Stimulated activated CD8-positive, alpha-beta memory T cell treated with anti-CD3 and anti-CD28 coated beads, Interleukin-15, amount 100 ng/mL, for 48 hours (primary cell): ENCODE measurements around the gene NTN5.
"Not testable (repeated sequence)": the region's sequence is repeated elsewhere in the genome, so short reads cannot be mapped to it uniquely, and the experiment has no call there.

Experiments used
- DNase-seq, 2 donors: peaks; one replicate each; pipeline ENCODE4 v3.0.0-alpha.2; 2020; ENCODE audit warnings: low read depth in 2 of 2

NTN5 gene, protein sequence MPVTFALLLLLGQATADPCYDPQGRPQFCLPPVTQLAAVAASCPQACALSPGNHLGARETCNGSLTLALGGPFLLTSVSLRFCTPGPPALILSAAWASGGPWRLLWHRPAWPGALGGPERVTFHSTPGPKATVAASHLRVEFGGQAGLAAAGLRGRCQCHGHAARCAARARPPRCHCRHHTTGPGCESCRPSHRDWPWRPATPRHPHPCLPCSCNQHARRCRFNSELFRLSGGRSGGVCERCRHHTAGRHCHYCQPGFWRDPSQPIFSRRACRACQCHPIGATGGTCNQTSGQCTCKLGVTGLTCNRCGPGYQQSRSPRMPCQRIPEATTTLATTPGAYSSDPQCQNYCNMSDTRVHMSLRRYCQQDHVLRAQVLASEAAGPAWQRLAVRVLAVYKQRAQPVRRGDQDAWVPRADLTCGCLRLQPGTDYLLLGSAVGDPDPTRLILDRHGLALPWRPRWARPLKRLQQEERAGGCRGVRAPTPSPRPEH

DNA sequence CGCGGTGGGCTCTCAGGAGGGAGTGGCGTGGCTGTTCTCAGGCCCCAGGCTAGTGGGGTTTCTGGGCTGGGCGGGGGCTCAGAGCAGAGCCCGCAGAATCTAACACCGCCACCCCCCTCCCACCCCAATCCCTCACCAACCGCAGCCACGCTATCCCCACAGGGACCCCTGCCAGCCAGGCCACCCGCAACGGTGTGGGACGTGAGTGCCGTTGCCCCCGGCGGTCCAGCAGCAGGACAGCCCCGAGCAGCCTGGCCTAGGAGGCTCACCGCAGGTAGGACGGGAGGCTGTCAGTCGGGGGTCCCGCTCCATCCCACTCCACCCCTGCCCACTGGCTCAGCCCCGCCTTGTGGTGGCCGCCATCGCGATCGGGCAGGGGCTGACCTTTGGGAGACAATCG, at the start of gene NTN5:
Gene NTN5 (minus strand): TSS at position 24 of the 400 bp plus-strand sequence. CDS start 2,031 bp downstream, outside the sequence.
- no peak for DNase-seq

DNA sequence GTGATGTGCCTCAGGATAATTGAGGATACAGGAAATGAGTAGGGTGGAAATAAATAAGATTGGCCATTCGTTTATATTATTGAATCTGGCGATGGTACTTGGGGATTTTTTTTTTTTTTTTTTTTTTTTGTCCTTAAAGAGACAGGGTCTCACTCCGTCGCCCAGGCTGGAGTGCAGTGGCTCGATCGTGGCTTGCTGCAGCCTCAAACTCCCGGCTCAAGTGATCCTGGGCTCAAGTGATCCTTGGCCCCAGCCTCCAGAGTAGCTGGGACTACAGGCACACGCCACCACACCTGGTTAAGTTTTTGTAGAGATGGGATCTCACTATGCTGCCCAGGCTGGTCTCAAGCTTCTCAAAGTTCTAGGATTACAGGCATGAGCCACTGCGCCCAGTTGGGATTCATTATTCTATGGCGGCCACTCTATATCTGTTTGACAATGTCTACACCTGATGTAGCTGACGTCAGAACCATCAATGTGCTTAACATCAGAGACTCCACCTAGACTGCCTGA, 49.4 kb upstream of the NTN5 start:
- DNase-seq: no peak

DNA sequence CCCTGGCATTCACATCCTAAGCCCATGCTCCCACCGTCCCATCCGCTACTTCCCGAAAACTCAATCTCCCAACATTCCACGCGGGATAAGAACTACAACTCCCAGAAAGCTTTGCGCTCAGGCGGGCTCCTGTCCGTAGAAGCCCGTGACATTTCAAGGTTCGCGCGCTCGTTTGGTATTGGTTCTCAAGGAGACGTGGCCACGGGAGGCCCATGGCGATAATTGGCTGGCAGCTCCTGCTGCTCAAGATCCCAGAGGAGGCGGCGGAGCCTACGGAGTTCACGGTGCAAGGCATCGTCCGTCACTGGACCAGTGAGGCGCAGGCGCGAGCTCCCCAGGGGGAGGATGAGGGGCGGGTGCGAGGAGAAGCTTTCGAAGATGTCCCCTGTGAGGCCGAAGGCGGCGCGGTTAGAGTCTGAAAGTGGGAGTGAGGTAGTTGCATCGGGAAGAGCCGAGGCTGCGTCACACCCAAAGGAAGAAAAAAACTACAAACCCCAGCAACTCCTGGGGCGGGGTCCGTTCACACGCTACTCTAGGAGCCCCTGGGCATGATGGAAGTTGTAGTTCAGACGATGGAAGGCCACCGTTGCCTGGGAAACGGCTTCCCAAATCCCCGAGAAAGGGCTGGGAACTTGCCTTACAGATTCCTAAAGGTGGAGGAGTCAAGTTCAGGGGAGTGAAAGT, 47.9 kb upstream of the NTN5 start:
- peak; percentile 86 to 91 for DNase-seq

DNA sequence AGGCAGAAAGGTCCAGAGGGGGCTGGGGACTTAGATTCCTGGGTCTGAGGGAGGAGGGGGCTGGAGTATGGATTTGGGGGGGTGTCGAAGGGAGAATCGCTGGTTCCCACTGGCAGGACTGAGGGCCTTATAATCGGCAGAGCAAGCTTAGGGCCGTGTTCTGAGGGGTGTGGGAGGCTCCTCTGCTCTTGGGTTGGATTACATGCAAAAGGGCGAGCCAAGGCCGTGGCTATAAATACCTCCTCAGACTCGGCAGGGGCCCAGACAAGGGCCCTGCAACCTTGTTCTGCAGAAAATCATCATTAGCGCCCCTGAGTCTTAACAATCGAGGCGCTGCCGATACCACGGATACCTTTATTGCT, 47.4 kb upstream of the NTN5 start:
- DNase-seq: no peak

DNA sequence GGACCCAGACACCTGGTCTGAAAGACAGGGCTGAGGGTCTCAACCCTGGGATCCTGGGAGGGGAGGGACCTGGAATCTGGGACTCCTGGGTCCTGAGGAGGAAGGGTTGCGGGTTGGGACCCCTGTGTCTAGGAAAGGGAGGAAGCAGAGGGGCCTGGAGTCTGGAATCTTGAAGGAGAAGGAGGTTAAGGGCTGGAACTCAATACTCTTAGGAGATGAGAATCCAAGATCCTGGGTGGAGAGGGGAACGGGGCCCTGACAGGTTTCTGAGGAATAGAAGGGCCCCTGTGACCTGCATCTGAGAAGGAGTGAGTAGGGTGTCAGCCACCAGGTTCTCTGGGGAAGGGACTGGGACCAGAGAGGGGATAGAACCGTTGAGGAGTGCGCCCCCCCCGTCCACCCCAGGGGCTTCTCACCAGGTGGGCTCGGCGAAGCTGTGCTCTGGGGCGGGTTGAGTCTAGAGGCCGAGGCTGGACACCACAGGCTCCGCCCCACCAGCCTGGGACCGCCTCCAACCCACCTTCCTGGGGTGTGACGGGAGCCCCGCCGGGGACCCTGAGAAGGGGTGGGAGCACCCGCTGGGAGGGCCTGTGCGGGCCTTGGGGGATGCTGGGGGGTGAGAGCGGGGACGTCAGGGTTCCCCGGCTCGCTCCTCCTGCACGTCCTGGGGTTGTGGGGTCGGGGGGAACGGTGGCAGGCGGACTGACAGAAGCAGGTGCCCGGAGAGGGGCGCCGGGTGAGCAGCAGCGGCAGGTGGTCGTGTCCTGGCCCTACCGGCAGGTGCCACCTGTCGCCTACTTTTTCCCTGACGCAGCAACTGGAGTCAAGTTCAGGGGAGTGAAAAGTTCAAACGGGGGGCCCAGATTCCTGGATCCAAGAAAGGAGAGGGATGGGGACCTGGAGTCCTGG, 46.7 kb upstream of the NTN5 start, which contains the start of gene MAMSTR:
Gene MAMSTR (minus strand): TSS at position 463 of the 909 bp plus-strand sequence. CDS start 694 bp downstream, outside the sequence.
- DNase-seq: no peak

DNA sequence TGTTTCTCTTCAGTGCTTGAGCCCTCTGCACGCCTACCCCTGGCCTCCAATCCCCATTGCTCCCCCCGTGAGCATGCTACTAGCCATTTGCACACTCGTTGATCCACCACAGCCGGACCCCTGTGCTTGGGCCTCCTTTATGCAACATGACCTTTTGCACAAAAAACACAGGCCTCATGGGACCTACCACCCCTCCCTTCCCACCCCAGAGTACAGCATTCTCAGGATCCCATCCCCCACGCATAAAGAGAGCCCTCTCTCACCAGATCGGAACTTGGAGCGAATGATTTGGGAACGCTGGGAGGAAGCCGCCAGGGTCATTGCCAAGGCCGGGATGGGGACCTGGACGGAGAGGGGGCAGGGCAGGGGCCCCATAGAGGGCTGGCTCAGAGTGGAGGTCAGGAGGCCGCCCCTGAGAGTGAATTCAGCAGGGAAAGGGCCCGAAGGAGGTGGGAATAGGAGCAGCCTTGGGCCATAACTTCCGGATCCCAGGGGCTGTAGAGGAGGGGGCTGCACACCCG, 46.0 kb upstream of the NTN5 start:
- DNase-seq: no peak

DNA sequence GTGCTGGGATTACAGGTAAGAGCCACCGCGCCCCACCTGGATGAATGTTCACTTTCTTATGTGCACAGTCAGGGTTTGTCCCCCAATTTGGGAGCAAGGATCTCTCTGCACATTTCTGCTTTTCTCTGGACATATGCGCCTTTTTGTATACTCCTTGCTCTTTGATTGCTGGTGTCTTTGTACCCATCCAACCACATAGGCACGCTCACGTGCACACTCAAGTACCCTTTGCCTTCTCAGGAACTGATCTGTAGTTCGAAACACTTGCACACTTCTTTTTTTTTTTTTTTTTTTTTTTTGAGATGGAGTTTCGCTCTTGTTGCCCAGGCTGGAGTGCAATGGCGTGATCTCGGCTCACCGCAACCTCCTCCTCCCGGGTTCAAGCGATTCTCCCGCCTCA, 45.3 kb upstream of the NTN5 start:
- DNase-seq: not testable (repeated sequence)

DNA sequence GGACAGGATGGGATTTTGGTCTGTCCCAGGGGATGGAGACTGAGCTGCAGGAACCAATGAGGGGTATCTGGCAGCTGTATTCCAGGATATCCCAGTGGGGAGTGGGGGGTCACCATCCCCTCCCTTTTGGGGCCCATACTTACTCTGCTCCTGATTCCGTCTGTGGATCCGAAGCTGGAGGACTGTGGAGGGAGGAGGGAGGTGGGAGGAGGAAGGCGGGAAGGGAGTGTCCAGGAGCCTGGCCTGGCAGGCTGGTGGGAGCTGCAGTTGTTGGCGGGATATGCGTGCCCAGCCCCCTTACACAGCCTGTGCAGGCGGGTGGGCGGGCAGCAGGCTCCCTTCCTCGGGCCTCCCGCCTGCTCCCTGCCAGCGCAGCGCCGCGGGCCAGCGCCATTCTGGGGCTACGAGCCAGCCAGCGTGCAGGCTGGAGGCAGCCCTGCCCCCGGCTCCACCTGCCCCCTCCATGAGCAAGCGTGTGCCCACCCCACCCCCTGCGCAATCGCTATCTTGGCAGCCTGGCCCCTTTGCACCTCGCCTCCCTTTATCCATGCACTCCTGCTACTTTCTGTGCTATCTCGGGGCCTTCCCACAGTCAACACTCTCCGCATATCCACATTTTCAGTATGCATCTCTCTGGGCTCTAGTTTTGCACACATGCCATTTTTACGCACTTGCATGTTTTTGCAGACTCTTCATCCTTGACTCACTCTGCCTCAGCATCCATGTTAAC, 43.9 kb upstream of the NTN5 start:
- DNase-seq: no peak

DNA sequence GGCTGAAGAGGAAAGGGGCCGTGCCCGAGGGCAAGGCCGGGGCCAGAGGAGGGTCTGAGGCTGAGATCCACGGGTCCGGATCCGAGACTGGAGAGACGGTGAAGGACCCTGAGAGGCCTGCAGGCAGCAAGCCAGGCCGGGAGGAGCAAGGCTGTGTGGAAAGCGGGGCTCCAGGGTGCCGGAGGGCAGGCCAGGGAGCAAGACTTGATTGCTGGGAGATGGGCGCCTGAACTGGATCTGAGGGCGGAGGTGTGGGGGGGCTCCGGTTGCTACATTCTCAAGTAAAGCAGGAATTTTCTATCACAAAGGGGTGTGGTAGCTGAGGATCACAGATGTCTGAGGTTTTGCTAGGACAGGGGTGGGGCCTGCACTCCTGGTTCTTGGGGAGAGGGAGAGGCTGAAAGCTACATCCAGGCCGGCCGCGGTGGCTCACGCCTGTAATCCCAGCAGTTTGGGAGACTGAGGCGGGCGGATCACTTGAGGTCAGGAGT, 42.9 kb upstream of the NTN5 start:
- DNase-seq: no peak

DNA sequence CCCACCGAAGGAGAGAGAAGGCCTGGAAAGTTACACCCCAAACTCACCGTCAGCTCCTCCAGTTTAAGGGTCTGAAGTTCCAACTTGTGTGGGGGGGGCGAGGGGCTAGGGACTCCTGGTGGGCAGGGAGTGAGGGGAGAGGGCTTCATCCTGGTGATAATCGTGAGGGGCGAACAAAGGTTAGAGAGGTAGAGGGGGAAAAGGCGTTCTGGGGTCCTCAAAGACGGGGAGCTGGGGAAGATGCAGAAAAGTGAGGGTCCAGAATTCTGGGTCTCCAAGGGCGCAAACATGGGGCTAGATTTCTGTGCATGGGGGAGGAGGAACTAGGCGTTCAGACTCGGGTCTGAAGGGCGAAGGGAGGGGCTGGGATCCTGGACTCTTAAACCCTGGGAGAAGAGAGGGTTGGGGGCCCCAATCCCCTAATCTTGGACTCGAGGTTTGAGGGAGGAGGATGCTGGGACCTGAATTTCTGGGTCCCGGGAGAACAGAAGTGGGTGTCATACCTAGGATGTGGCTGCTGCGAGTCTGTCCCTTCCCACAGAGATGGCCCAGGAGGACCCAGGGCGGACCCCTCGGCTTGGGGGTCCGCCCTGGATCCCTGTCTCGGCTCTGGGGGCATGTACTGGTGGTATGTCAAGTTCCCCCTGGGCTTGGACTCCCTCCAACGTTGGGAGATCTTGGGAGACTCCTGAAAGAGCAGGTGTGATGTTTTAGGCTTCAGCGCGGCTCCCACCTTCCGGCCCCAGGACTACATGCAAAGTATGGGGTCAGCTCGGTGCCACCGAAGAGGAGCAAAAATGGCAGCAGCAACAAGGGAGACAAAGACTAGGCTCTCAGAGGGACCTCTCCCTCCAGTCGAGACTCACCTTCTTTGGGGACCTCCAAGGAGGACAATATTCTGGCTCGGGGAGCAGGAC, 42.2 kb upstream of the NTN5 start:
- no peak for DNase-seq

DNA sequence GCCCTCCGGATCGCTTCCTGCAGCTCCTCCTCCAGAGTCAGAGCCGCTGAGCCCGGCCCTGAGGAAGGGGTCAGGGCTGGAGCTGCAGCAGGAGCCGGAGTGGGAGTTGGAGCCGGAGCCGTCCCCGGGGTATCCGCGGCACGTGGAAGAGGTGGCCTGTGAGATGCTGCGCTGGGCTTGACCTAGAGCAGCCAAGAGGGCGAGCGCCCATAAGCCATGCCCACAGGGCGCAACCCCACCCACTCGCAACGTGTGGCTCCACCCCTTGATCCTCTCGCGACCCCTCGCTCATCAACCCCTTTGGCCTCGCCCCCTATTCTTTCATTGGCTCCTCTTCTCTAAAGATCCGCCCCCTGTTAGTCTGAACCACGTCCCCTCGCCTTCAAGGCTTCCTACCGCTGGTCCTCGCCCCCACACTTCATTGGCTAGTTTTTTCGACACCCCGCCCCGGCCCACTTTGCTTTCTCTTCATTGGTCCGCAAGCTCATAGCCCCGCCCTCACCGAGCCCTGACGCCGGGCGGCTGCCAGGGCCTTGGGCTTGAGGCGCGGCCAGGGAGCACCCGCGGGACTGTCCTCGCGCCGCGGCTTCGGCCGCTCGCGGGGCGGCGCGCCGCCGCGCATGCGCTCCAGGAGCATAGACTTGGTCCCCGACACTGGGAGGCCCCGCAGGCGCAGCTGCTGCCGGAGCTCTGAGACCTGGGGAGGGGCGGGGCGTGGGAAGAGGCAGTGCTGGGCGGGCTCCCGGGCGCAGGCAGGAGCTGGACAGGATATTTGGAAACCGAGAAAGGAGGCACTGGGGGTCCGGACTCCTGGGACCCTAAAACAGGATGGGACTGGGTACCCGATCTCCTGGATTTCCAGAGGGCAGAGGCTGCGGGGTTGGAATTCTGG, 41.3 kb upstream of the NTN5 start:
- peak; percentile 98 for DNase-seq

DNA sequence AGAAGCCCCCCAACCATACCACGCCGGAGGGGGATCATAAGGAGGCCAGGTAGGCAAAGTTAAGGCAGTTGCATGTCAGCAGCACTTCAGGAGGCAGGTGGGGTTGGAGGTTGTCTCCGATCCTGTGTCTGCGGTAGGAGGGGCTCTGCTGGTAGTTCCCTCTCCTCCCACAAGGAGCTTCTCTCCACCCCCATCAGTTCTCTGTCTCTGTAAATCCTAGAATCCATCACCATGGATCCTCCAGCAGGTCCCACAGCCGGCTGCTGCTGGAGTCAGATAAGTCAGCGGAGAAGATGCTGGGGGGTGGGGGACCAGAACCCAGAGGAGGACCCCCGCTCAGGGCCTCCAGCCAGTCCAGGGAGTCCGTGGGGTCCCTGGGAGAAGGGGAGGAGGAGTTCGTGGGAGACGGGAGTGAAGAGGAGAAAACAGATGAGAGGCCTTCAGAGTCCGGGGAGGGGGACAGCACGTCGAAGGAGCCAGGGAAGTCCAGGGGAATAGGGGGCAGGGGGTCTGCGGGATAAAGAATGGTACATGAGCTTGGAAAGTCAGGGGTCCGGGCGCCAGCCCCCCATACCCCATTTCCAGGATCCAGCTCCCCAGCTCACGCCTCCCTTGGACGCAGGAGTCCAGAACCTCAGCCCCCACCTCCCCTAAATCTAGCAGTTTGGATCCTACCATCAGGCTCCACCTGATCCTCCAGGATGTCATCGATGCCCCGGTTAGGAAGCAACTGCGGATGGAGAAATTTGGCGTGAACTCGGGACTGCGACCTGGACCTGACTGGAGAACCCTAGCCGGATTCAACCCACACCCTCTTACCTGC, 40.4 kb upstream of the NTN5 start:
- DNase-seq: no peak

DNA sequence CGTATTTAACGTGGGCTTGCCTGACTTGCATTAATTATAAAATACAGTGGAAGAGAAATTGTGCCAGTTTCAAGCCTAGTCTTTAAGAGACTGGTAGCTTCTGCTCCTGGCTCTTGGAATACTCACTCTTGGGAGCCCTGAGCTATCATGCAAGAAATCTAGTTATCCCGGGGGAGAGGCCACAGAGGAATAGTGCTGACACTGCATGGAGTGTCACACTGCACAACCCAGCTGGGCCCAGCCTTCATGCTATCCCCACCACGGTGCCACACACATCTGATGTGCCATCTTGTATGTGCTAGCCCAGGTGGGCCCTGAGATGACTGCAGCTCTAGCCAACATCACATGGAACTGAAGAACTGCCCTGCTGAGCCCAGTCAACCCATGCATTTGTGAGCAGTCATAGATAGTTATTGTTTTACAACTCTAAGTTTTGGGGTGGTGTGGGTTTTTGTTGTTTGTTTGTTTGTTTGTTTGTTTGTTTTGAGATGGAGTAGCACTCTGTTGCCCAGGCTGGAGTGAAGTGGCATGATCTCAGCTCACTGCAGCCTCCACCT, 38.4 kb upstream of the NTN5 start:
- no peak for DNase-seq

DNA sequence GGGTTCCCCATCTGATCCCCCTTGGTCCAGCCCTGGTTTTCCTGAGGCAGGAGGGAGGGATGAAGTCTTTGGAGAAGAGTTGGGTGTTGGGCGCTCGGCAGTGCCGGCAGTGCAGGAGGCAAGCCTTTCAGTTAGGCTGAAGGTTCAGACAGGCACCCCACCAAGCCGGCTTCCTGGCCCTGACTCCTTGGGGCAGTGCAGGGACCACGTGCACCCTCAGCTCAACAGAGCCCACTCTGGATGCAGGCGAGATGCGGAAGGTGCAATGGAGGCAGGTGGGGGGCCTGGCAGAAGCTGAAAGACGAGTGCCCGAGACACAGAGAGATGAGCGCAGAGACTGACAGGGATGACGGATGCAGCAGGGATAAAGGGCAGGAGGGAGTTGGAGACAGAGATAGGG, 35.7 kb upstream of the NTN5 start:
- DNase-seq: no peak

DNA sequence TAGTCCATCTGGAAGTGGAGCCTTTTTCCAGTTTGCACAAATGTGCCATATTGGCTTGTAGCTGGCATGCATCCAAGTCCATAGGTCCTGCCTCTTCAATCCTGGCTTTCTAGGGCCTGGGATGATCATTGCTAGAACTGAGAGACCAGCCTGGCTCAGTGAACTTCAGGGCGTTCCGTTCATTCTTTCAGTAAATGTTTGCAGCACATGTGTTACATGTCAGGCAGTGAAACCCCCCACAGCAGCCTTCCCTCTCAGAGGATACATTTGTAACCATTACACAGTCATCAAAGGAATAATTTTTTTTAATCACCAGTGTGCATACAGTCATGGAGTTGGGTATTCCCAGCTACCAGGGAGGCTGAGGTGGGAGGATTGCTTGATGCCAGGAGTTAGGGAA, 32.6 kb upstream of the NTN5 start:
- DNase-seq: no peak

DNA sequence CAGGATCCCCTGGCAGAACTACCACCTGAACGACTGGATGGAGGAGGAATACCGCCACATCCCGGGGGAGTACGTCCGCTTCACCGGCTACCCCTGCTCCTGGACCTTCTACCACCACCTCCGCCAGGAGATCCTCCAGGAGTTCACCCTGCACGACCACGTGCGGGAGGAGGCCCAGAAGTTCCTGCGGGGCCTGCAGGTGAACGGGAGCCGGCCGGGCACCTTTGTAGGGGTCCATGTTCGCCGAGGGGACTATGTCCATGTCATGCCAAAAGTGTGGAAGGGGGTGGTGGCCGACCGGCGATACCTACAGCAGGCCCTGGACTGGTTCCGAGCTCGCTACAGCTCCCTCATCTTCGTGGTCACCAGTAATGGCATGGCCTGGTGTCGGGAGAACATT, 30.5 kb upstream of the NTN5 start:
- DNase-seq: no peak

DNA sequence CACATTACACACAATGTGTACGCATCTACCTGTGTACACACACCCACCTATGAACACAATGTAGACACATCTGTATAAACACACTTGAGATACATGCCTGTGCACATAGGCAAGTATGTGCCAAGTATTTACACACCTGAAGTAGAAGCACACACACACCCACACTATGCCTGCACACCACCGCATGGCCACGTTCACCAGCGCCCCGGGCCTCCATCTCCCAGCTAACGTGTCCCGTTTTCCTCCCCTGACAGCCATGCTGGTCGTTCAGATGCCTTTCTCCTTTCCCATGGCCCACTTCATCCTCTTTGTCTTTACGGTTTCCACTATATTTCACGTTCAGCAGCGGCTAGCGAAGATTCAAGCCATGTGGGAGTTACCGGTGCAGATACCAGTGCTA, 29.9 kb upstream of the NTN5 start:
- DNase-seq: no peak
